A673 (cell line): ENCODE data around the gene ATP5IF1. TPM values are rescaled to one million over a fixed set of nuclear protein-coding genes. Genes with fewer than 3 reads are reported as not detected.

Source experiments
- BruUV-seq: library from RNA; stranded (reverse); fragments of 400-500 nt; replicated peaks from 2 replicates; lab custom pipeline; 2021; lab: Mats Ljungman, UMichigan
- CTCF ChIA-PET: fragments of 300-600 bp; sonication (Branson Sonifier 250); formaldehyde crosslinking; loops from one replicate; lab custom pipeline; 2022; ENCODE audit warnings: antibody characterized with exemption; lab: Charles Lee
- POLR2A ChIA-PET: fragments of 300-600 bp; sonication (Branson Sonifier 250); formaldehyde crosslinking; loops from one replicate; lab custom pipeline; 2022; ENCODE audit warnings: antibody characterized with exemption; ENCODE audit not compliant: low non-redundant PET; lab: Charles Lee
- DNase-seq: peaks from one replicate; pipeline ENCODE4 v3.0.0-alpha.2; 2015; ENCODE audit warnings: low spot score
- H3K27ac ChIP-seq: fragments of 200-600 bp; sonication (generic); 2 replicates; pipeline ENCODE4 v1.5.1; 2016; ENCODE audit warnings: mixed run types, low read depth, mild to moderate bottlenecking, mixed read lengths, antibody characterized with exemption, low read length; ENCODE audit not compliant: poor library complexity, severe bottlenecking
- H3K27me3 ChIP-seq: fragments of 200-600 bp; sonication (generic); replicated peaks from 2 replicates; pipeline ENCODE4 v1.6.1; 2017; ENCODE audit warnings: mixed run types, low read depth, mild to moderate bottlenecking, mixed read lengths, antibody characterized with exemption, low read length; ENCODE audit not compliant: insufficient read depth, poor library complexity
- H3K36me3 ChIP-seq: fragments of 200-600 bp; sonication (generic); 2 replicates; pipeline ENCODE4 v1.6.1; 2016; ENCODE audit warnings: mixed run types, mild to moderate bottlenecking, mixed read lengths, antibody characterized with exemption, low read length; ENCODE audit not compliant: insufficient read depth, poor library complexity, severe bottlenecking
- H3K4me1 ChIP-seq: fragments of 200-600 bp; sonication (generic); 2 replicates; pipeline ENCODE4 v1.6.1; 2017; ENCODE audit warnings: mixed run types, mild to moderate bottlenecking, mixed read lengths, antibody characterized with exemption, low read length; ENCODE audit not compliant: insufficient read depth, poor library complexity, severe bottlenecking
- H3K4me3 ChIP-seq: fragments of 200-600 bp; sonication (generic); 2 replicates; pipeline ENCODE4 v1.5.1; 2016; ENCODE audit warnings: low read depth, mixed run types, mild to moderate bottlenecking, mixed read lengths, low read length; ENCODE audit not compliant: poor library complexity, severe bottlenecking
- H3K9me3 ChIP-seq: fragments of 200-600 bp; sonication (generic); 2 replicates; pipeline ENCODE4 v1.6.1; 2016; ENCODE audit warnings: mixed run types, low read depth, mild to moderate bottlenecking, mixed read lengths, antibody characterized with exemption, low read length; ENCODE audit not compliant: poor library complexity, severe bottlenecking
- CTCF ChIP-seq: fragments of 300-800, 200-600 bp; sonication (generic); conservative IDR thresholded peaks from 2 replicates; pipeline ENCODE4 v1.5.1; 2017; ENCODE audit warnings: low read depth, mild to moderate bottlenecking, antibody characterized with exemption, low read length, moderate library complexity, mixed read lengths
- EZH2 ChIP-seq: fragments of 200-600 bp; sonication (generic); IDR thresholded peaks from 2 replicates; pipeline ENCODE4 v1.6.1; 2017; ENCODE audit warnings: borderline replicate concordance, low read depth, mild to moderate bottlenecking, mixed read lengths, antibody characterized with exemption, low read length; ENCODE audit not compliant: poor library complexity, severe bottlenecking
- intact Hi-C: fragments of 100-400 bp; cut with micrococcal nuclease; formaldehyde crosslinking; loops from one replicate; pipeline ENCODE4 v1.10.0; 2022; ENCODE audit not compliant: unreplicated experiment
- total RNA-seq: library from RNA; stranded (reverse); gene quantifications from 2 replicates; pipeline ENCODE4 v1.2.3, GENCODE V29; 2021

Gene ATP5IF1
- total RNA-seq, 1 experiment from 2014 or later, result 144 TPM

- Histone ChIP-seq H3K27ac (no peak overlapping the region), H3K9me3 (no peaks in the 10 kb centered on the region), H3K36me3 (peaks cover 20% of the 10 kb centered on the region), H3K4me1 (peaks cover 5% of the 10 kb centered on the region), H3K4me3 (peak overlapping the region; percentile 79), H3K27me3 (no peaks in the 10 kb centered on the region)
- no TSS peak for BruUV-seq
- ChIA-PET CTCF (no interaction called here), POLR2A (no interaction called here)
- intact Hi-C loops, result no loop called here
- no peak for DNase-seq
- TF ChIP-seq CTCF, result no peak
- TF ChIP-seq EZH2, result no peak
These were observed 2.7 kb upstream of the ATP5IF1 start for GRCh38 chr1:28233264-28233606.

- Histone ChIP-seq H3K4me1 (peaks cover 5% of the 10 kb centered on the region), H3K27ac (peak overlapping the region; percentile 82), H3K9me3 (no peaks in the 10 kb centered on the region), H3K4me3 (peak overlapping the region; percentile 97), H3K36me3 (peaks cover 7% of the 10 kb centered on the region), H3K27me3 (no peaks in the 10 kb centered on the region)
- POLR2A ChIA-PET, result no interaction called here
- TF ChIP-seq CTCF (no peak), EZH2 (no peak)
- DNase-seq, result no peak
- no TSS peak for BruUV-seq
- intact Hi-C loops, result no loop called here
- CTCF ChIA-PET, result interaction anchor here (1.3 kb wide), 1 partner anchor 12 kb away, joined by 7 read pairs; no protein-coding TSS in a partner anchor
These were observed 865 bp downstream of the ATP5IF1 start for GRCh38 chr1:28236656-28237322.

- ChIA-PET CTCF (no interaction called here), POLR2A (no interaction called here)
- no peak overlapping the region for H3K4me3 ChIP-seq
- intact Hi-C loops, result no loop called here
- H3K36me3 ChIP-seq, result peaks cover 7% of the 10 kb centered on the region
- no peak for DNase-seq
- peaks cover 5% of the 10 kb centered on the region for H3K4me1 ChIP-seq
- H3K27me3 ChIP-seq, result no peaks in the 10 kb centered on the region
- no peaks in the 10 kb centered on the region for H3K9me3 ChIP-seq
- no peak for TF ChIP-seq EZH2
- TF ChIP-seq CTCF, result no peak
- no TSS peak for BruUV-seq
- no peak overlapping the region for H3K27ac ChIP-seq
These were observed 3.1 kb downstream of the ATP5IF1 start for GRCh38 chr1:28239004-28239403.
